OCI-LY7 (cell line): Measurements from ENCODE around the gene GFRA4.

Experiments
- EZH2phosphoT487 ChIP-seq: fragments of 200-600 bp; sonication (generic); IDR thresholded peaks from 2 replicates; pipeline ENCODE4 v1.6.1; 2018; ENCODE audit warnings: low read depth, borderline replicate concordance, mild to moderate bottlenecking, mixed run types, antibody characterized with exemption, low read length, moderate library complexity, mixed read lengths
- TF ChIP-seq, protein P1 (sequence below): fragments of 200-600 bp; sonication (generic); conservative IDR thresholded peaks from 2 replicates; pipeline ENCODE4 v1.5.1; 2014; ENCODE audit warnings: mild to moderate bottlenecking, antibody characterized with exemption, low read length, moderate library complexity, mixed read lengths

DNA sequence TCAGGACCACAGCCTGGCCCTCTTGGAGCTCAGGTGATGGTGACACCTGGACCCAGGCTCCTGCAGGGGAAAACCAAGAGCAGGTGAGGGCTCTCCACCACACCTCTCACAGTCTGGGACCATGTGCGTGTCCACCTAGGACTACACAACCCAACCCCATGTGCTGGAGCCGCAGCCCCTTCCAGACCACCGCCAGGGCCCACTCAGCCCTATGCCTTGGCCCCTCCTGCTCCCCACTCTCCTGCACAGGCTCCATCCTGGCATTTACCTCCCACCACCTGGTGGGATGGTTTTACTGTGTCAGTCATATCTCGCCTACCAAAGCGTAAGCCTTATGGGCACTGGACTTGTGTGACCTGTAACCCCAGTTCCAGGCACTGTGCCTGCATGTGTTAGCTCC lies 31.7 kb upstream of the GFRA4 start:
- TF ChIP-seq, protein P1, sequence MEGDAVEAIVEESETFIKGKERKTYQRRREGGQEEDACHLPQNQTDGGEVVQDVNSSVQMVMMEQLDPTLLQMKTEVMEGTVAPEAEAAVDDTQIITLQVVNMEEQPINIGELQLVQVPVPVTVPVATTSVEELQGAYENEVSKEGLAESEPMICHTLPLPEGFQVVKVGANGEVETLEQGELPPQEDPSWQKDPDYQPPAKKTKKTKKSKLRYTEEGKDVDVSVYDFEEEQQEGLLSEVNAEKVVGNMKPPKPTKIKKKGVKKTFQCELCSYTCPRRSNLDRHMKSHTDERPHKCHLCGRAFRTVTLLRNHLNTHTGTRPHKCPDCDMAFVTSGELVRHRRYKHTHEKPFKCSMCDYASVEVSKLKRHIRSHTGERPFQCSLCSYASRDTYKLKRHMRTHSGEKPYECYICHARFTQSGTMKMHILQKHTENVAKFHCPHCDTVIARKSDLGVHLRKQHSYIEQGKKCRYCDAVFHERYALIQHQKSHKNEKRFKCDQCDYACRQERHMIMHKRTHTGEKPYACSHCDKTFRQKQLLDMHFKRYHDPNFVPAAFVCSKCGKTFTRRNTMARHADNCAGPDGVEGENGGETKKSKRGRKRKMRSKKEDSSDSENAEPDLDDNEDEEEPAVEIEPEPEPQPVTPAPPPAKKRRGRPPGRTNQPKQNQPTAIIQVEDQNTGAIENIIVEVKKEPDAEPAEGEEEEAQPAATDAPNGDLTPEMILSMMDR, result no peak
- TF ChIP-seq EZH2phosphoT487, result no peak
